Activated CD8-positive, alpha-beta memory T cell treated with anti-CD3 and anti-CD28 coated beads, Interleukin-2, amount 50 U/mL, for 24 hours (primary cell): Measurements from ENCODE around the gene PRDM10.
A peak's percentile ranks its signal among the peaks of the same experiment; 100 is the strongest.
"Not testable (repeated sequence)": the region's sequence is repeated elsewhere in the genome, so short reads cannot be mapped to it uniquely, and the experiment has no call there.

ENCODE experiments used
- DNase-seq: peaks from one replicate; pipeline ENCODE4 v3.0.0-alpha.2; 2020; ENCODE audit errors: extremely low read depth

PRDM10 gene, protein sequence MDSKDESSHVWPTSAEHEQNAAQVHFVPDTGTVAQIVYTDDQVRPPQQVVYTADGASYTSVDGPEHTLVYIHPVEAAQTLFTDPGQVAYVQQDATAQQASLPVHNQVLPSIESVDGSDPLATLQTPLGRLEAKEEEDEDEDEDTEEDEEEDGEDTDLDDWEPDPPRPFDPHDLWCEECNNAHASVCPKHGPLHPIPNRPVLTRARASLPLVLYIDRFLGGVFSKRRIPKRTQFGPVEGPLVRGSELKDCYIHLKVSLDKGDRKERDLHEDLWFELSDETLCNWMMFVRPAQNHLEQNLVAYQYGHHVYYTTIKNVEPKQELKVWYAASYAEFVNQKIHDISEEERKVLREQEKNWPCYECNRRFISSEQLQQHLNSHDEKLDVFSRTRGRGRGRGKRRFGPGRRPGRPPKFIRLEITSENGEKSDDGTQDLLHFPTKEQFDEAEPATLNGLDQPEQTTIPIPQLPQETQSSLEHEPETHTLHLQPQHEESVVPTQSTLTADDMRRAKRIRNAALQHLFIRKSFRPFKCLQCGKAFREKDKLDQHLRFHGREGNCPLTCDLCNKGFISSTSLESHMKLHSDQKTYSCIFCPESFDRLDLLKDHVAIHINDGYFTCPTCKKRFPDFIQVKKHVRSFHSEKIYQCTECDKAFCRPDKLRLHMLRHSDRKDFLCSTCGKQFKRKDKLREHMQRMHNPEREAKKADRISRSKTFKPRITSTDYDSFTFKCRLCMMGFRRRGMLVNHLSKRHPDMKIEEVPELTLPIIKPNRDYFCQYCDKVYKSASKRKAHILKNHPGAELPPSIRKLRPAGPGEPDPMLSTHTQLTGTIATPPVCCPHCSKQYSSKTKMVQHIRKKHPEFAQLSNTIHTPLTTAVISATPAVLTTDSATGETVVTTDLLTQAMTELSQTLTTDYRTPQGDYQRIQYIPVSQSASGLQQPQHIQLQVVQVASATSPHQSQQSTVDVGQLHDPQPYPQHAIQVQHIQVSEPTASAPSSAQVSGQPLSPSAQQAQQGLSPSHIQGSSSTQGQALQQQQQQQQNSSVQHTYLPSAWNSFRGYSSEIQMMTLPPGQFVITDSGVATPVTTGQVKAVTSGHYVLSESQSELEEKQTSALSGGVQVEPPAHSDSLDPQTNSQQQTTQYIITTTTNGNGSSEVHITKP

GRCh38 chr11:130002352-130002845, at the start of gene PRDM10:
Gene PRDM10, minus strand, starts transcription at chr11:130002835. Its CDS starts 41,871 bp downstream, at chr11:129960964.
- peak; percentile 79 for DNase-seq

DNA sequence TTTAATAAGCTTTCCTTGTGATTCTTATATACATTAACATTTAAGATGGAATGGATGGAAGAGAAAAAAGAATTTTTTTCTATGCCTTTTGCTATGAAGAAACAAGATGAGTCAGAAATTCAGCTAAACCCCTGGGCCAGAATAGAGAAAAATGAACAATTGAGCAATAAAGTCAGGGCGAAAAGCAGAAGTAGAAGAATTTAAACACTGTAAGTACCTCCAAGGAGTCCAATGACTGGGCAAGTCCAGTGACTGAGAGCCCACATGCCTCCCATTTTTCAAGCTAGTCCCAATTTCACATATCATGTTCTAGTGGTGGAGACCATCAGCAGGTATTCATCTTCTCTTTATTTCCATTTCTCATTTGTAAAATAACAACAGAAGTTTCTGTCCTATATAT, 48.4 kb upstream of the PRDM10 start:
- DNase-seq: no peak

DNA sequence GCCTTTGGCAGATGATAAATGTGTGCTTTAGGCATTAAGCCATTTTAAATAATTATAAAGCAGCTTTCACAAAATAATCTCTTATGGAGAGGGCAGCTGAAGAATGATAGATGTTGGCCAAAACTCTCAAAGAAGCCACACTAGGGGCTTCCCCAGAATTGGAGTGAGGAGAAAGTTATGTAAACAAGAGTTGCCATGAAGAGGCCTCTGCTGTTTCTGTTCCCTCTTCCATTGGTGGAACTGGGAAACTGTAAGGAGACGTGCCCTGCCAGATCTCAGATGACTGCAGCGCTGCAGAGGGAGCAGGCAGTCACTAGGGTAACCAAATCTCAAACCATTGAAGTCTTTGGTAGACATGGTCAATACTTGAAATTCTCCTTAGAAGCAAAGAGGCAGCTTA, 47.6 kb upstream of the PRDM10 start:
- DNase-seq: no peak

DNA sequence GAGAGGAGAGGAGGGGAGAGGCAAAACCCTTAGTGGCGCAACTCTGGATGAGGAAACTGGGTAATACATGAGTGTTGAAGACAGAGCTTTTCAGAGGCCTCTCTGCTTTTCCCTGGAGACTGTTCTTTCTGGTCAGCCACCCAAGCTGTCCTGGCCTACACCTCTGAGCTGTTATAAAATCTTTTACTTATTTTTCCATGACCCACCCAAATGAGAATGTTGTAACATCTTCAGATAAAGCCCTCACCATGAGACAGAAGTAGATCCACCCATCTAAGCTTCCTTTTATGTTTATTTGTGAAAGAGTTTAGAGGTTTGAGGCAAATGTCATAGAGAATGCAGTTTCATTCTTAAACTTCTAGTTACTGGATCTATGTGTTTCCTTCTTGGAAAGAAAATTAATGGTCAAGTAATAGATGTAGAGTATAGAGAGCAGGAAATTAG, 46.7 kb upstream of the PRDM10 start:
- DNase-seq: no peak

DNA sequence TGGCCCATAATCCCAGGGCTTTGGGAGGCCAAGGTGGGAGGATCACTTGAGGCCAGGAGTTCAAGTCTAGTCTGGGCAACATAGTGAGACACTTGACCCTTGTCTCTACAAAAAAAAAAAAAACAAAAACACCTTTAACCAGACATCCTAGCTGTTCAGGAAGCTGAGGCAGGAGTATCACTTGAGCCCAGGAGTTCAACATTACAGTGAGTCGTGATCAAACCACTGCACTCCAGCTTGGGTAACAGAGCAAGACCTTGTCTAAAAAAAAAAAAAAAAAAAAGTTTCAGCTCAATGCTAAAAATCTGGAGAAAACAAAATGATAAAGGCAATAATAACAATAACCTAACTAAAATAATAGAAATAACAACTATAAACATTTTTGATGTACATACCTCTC, 44.5 kb upstream of the PRDM10 start:
- no peak for DNase-seq

DNA sequence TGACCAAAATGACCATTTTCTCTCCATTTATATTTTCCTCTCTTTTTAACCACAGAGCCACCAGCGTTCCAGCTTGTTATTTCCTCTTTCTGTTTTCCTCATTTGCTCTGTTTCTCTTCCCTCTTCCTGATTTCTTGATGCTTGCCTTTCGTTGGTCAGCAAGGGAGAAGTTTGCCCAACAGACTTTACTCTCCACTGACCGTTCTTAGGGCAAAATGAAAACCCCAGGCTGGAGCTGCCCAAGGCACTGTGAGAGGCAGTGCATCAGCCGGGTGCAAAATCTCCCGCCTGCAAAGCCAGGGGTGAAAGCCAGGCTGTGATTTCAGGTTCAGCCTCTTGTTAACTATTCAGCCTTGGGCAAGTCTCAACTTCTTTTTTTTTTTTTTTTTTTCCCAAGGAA, 40.9 kb upstream of the PRDM10 start:
- no peak for DNase-seq

DNA sequence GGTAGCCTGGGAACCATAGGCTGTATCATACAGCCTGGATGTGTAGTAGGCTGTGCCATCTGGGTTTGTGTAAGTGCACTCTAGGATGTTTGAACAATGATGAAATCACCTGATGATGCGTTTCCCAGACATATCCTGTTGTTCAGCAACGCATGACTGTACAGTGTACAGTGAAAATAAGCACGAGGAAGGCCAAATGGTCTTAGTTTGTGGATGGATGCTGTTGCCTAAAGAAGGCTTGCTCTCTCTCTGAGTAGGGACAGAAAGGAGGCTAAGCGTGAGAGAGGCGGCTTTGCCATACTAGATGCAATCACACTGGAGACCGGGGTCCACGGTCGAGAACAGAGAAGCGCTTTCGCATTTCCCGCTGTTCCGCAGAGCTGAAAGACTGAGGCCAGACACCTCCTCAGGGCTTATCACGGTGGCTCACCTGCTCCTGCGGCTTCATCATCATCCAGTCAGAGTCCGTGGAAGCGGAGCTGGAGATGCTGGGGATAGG, 39.5 kb upstream of the PRDM10 start:
- no peak for DNase-seq

GRCh38 chr11:130040281-130040940, 37.8 kb upstream of the PRDM10 start:
- no peak for DNase-seq

DNA sequence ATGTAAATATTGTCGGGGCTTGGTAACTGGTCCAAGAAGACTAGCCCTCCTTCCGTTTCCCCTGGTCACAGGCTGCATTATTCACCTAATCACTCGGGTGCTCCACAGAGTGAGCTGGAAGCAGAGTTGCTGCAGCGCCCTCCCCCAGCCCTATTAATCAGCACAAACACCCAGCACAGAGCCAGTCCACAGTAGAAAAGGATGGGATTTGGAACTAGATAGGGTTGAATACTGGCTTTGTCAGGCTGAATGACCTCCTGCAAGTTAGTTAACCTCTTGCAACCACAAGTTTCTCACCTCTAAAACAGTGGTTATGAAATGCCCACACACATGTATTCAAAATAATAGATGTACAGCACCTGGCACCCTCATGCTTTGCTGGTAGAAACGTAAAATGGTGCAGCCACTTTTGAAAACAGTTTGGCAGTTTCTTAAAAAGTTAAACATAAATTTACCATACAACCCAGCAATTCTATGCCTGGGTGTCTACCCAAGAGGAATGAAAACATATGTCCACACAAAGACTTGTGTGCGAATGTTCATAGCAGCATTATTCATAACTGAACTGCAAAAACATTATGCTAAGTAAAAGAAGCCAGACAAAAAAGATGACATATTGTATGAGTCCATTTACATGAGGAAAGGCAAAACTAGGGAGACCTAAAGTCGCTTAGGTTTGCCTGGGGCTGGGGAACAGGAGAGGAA, 35.4 kb upstream of the PRDM10 start:
- DNase-seq: no peak

DNA sequence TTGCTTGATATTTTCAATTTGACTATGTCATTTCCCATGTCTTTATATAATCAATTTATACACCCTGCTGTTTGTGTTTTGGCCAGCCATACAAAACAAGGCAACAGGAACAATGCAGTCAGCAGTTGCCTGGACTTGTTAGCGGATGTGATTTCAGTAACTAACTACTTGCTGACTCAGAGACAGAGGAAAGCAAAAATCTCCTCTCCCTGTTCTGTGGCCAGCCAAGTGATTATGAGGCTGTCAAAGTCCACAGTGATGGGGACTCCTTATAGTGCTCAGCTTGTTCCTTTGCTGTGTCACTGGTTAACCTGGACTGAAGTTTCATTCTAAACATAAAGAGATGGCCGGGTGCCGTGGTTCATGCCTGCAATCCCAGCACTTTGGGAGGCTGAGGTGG, 34.4 kb upstream of the PRDM10 start:
- no peak for DNase-seq

DNA sequence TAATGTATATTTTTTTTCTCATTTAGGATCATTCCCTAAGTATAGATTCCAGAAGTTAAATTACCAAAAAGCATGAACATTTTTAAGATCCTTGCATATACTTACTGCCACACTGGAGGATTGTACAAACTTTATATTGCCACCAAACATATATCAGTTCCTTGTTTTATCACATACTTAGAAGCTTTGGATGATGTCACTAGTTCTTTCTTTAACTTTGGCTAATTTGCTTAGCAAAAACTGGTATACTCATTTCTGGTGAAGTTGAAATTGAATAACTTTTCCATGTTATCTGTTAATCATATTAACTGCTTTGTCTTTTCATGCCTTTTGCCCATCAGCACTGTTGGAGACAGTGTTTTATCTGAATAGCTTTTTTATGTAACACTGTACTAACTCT, 31.6 kb upstream of the PRDM10 start:
- no peak for DNase-seq

- no peak for DNase-seq
Measured at GRCh38 chr11:130032931-130033330, 30.3 kb upstream of the PRDM10 start.

DNA sequence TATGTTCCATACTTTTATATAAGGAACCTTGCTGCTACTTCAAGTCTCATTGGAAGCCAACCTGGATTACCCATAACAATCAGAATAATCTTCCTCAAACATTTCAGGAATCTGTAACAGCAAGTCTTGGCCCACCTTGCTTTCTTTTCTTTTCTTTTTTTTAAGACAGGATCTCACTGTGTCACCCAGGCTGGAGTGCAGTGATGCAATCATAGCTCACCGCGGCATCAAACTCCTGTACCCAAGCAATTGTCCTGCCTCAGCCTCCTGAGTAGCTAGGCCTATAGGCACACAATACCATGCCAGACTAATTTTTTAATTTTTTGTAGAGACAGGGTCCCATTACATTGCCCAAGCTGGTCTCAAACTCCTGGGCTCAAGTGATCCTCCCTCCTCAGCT, 29.3 kb upstream of the PRDM10 start:
- DNase-seq: no peak

DNA sequence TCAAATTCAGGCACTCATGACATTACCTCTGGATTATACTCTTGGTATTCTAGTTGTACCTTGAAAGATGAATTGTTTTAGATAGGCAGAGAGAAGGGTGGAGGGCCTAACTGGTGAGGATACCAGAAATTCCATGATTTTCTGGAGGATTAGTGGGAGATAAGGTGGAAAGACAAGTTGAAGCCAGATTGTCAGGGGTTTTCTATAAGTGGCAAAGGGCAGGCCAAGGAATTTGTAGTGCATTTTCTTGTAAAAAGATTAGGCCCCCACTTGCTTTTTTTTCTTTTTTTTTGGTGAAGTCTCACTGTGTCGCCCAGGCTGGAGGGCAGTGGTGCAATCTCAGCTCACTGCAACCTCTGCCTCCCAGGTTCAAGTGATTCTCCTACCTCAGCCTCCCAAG, 28.4 kb upstream of the PRDM10 start:
- DNase-seq: no peak

DNA sequence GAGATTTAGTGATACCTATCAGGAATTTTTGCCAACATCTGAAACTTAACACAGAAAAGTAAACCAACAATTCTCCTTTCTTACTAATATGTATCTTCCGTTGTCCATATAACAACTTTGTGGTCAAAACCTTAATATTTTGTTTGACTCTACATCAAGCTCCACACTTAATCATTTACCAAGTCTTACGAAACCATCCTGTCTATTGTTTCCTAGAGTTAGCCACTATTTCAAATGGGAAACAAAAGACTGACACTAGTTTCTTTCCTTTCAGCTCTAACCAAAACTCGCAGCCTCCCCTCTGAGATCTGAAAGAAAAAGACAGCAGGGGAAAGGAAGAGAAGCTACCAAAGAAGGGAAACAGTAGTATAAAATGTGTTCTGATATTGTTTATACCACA, 26.5 kb upstream of the PRDM10 start:
- no peak for DNase-seq

GRCh38 chr11:130025371-130025770, 22.7 kb upstream of the PRDM10 start:
- DNase-seq: no peak

- no peak for DNase-seq
Measured at GRCh38 chr11:130024361-130024760, 21.7 kb upstream of the PRDM10 start.

DNA sequence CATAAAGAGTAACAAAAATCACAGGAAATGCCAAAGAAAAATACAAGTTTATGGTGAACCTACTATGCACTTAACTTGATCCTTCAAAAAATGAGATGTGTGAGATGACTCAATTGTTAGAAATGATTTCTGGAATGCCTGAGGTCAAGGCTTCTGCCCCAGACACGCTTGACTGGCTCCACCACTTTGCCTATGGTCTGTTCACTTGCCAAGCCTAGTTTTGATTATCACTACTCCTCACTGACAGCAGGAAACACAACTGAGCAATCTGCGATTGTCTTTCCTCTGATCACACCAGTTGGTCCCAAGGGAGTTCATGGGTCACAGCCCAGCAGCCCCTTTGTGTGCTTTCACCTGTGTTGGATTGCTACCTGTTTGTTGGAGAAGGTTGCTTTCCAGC, 20.6 kb upstream of the PRDM10 start:
- DNase-seq: no peak

DNA sequence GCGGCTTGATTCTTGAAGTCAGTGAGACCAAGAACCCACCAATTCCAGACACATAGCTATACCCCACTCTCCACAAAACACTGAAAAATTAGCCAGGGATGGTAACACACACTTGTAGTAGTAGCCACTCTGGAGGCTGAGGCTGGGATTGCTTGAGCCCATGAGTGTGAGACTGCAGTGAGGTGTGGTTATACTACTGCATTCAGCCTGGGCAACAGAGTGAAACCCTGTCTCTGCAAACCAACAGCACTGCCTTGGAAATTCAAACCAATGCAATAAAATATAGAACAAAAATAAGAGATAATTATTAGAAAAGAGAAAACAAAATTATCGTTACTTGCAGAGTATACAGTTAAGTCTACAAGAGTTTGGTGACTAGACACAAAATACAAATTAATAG, 20.2 kb upstream of the PRDM10 start:
- no peak for DNase-seq

- DNase-seq: not testable (repeated sequence)
Measured at GRCh38 chr11:130021606-130022005, 19.0 kb upstream of the PRDM10 start.

- no peak for DNase-seq
Measured at GRCh38 chr11:130020323-130020722, 17.7 kb upstream of the PRDM10 start.
